ENCODE data around the gene MDK.

Gene MDK

GRCh38 chr11:46381048-46381818, at the start of gene MDK:
Gene MDK, plus strand, starts transcription at chr11:46381669. Its CDS starts 389 bp downstream, at chr11:46382058.
- in situ Hi-C loops (cut with HindIII; ENCODE audit: low pct_ligation_motif_present, low sequenced_read_pairs), result no loop called here
- Histone ChIP-seq H3K27ac (peak within 1 kb of the TSS; percentile 50), H3K27me3 (replicated peaks) (no peaks in the 10 kb centered on the region), H3K36me3 (replicated peaks) (peaks cover 13% of the 10 kb centered on the region), H3K4me3 (ENCODE audit: low read depth, low read length) (peak within 1 kb of the TSS; percentile 60)
- no peak for DNase-seq
- TF ChIP-seq CTCF (IDR thresholded peaks at IDR 0.05; ENCODE audit: low read depth, low read length, missing control alignments), result no peak

- H3K36me3 ChIP-seq (replicated peaks), result no peaks in the 10 kb centered on the region
- DNase-seq, result no peak
- no peak overlapping the region for H3K4me3 ChIP-seq (ENCODE audit: low read depth, low read length)
- peaks cover 34% of the 10 kb centered on the region for H3K27me3 ChIP-seq (replicated peaks)
- no peak for TF ChIP-seq CTCF (IDR thresholded peaks at IDR 0.05; ENCODE audit: low read depth, low read length, missing control alignments)
- no peak overlapping the region for H3K27ac ChIP-seq
- in situ Hi-C loops (cut with HindIII; ENCODE audit: low pct_ligation_motif_present, low sequenced_read_pairs), result no loop called here
Measured at GRCh38 chr11:46332093-46332567, 49.3 kb upstream of the MDK start.

GRCh38 chr11:46332568-46333393, 48.7 kb upstream of the MDK start:
- in situ Hi-C loops (cut with HindIII; ENCODE audit: low pct_ligation_motif_present, low sequenced_read_pairs), result no loop called here
- H3K27ac ChIP-seq, result no peak overlapping the region
- no peak for TF ChIP-seq CTCF (IDR thresholded peaks at IDR 0.05; ENCODE audit: low read depth, low read length, missing control alignments)
- no peaks in the 10 kb centered on the region for H3K36me3 ChIP-seq (replicated peaks)
- peaks cover 34% of the 10 kb centered on the region for H3K27me3 ChIP-seq (replicated peaks)
- DNase-seq, result no peak
- H3K4me3 ChIP-seq (ENCODE audit: low read depth, low read length), result peak overlapping the region; percentile 32

- H3K27ac ChIP-seq, result no peak overlapping the region
- DNase-seq, result no peak
Measured at GRCh38 chr11:46333394-46333947, 48.0 kb upstream of the MDK start.

GRCh38 chr11:46334211-46334610, 47.3 kb upstream of the MDK start:
- no peak for DNase-seq
- peaks cover 34% of the 10 kb centered on the region for H3K27me3 ChIP-seq (replicated peaks)
- H3K36me3 ChIP-seq (replicated peaks), result no peaks in the 10 kb centered on the region
- in situ Hi-C loops (cut with HindIII; ENCODE audit: low pct_ligation_motif_present, low sequenced_read_pairs), result no loop called here
- no peak for TF ChIP-seq CTCF (IDR thresholded peaks at IDR 0.05; ENCODE audit: low read depth, low read length, missing control alignments)
- H3K4me3 ChIP-seq (ENCODE audit: low read depth, low read length), result no peak overlapping the region
- no peak overlapping the region for H3K27ac ChIP-seq

More at GRCh38 chr11:46333394-46333947, 48.0 kb upstream of the MDK start:
- H3K4me3 ChIP-seq (ENCODE audit: low read depth, low read length), result peak overlapping the region; percentile 31
- in situ Hi-C loops (cut with HindIII; ENCODE audit: low pct_ligation_motif_present, low sequenced_read_pairs), result no loop called here
- no peak for TF ChIP-seq CTCF (IDR thresholded peaks at IDR 0.05; ENCODE audit: low read depth, low read length, missing control alignments)
- H3K27me3 ChIP-seq (replicated peaks), result peaks cover 34% of the 10 kb centered on the region
- no peaks in the 10 kb centered on the region for H3K36me3 ChIP-seq (replicated peaks)
